ENCODE measurements around the gene RAB4A. TPM values are rescaled to one million over a fixed set of nuclear protein-coding genes. Genes with fewer than 3 reads are reported as not detected.

Gene RAB4A
- total RNA-seq, 6 donors from 2014 or later: 16.8 to 68.6 (median 42.4) TPM

GRCh38 chr1:229282295-229282823 is 11.4 kb downstream of the RAB4A start:
- 71 to 85% methylated on average over 1 of the region's 1 CpG for WGBS, 2 donors
- H3K36me3 ChIP-seq: no peaks in the 10 kb centered on the region
- no peak overlapping the region for H3K27ac ChIP-seq
- TF ChIP-seq CTCF (IDR thresholded peaks at IDR 0.05): no peak
- no peak for TF ChIP-seq POLR2A (IDR thresholded peaks at IDR 0.05)
- TF ChIP-seq POLR2AphosphoS5 (IDR thresholded peaks at IDR 0.05): no peak
- no peak for TF ChIP-seq EP300 (IDR thresholded peaks at IDR 0.05)
- H3K4me3 ChIP-seq: no peak overlapping the region
- H3K27me3 ChIP-seq: no peaks in the 10 kb centered on the region
- H3K4me1 ChIP-seq: peaks cover 4 to 8% (median 6%) of the 10 kb centered on the region in 4 donors
- DNase-seq (no peak), ATAC-seq (ENCODE audit: low FRiP score in 2 of 2) (no peak)
- H3K9me3 ChIP-seq: no peaks in the 10 kb centered on the region

- DNase-seq (no peak), ATAC-seq (ENCODE audit: low FRiP score in 2 of 2) (no peak)
- WGBS, 2 donors: 88 to 89% methylated on average over 3 of the region's 3 CpGs
- peaks cover 4 to 8% (median 6%) of the 10 kb centered on the region in 4 donors for H3K4me1 ChIP-seq
- H3K36me3 ChIP-seq: peaks cover 0 to 3% (median 0%) of the 10 kb centered on the region in 4 donors
- H3K27ac ChIP-seq: no peak overlapping the region
- H3K4me3 ChIP-seq: no peak overlapping the region
- no peaks in the 10 kb centered on the region for H3K27me3 ChIP-seq
- H3K9me3 ChIP-seq: no peaks in the 10 kb centered on the region
- TF ChIP-seq POLR2AphosphoS5 (IDR thresholded peaks at IDR 0.05) (no peak), POLR2A (IDR thresholded peaks at IDR 0.05) (no peak), CTCF (IDR thresholded peaks at IDR 0.05) (no peak), EP300 (IDR thresholded peaks at IDR 0.05) (no peak)
These were observed 12.3 kb downstream of the RAB4A start for GRCh38 chr1:229283183-229283611.

- H3K27me3 ChIP-seq: no peaks in the 10 kb centered on the region
- peaks cover 0 to 7% (median 3%) of the 10 kb centered on the region in 4 donors for H3K36me3 ChIP-seq
- no peak for DNase-seq
- no peaks in the 10 kb centered on the region for H3K9me3 ChIP-seq
- 95 to 96% methylated on average over 3 of the region's 3 CpGs for WGBS, 2 donors
- H3K4me3 ChIP-seq: no peak overlapping the region
- H3K27ac ChIP-seq: no peak overlapping the region
- TF ChIP-seq EP300 (IDR thresholded peaks at IDR 0.05): no peak
- no peak for ATAC-seq (ENCODE audit: low FRiP score in 2 of 2)
- H3K4me1 ChIP-seq: peaks cover 4 to 8% (median 6%) of the 10 kb centered on the region in 4 donors
These were observed 14.0 kb downstream of the RAB4A start for GRCh38 chr1:229284887-229285286.

- TF ChIP-seq CTCF (IDR thresholded peaks at IDR 0.05) (no peak), EP300 (IDR thresholded peaks at IDR 0.05) (no peak), POLR2AphosphoS5 (IDR thresholded peaks at IDR 0.05) (no peak), POLR2A (IDR thresholded peaks at IDR 0.05) (no peak)
- Histone ChIP-seq H3K27ac (no peak overlapping the region), H3K36me3 (peaks cover 0 to 11% (median 3%) of the 10 kb centered on the region in 4 donors), H3K27me3 (no peaks in the 10 kb centered on the region), H3K9me3 (no peaks in the 10 kb centered on the region), H3K4me1 (peaks cover 4 to 8% (median 4%) of the 10 kb centered on the region in 4 donors), H3K4me3 (no peak overlapping the region)
- WGBS, 2 donors: 80 to 91% methylated on average over 2 of the region's 2 CpGs
- DNase-seq (no peak), ATAC-seq (ENCODE audit: low FRiP score in 2 of 2) (no peak)
These were observed 14.5 kb downstream of the RAB4A start for GRCh38 chr1:229285440-229285839.

GRCh38 chr1:229286099-229286766 is 15.3 kb downstream of the RAB4A start:
- no peak overlapping the region for H3K4me3 ChIP-seq
- H3K27me3 ChIP-seq: no peaks in the 10 kb centered on the region
- peaks cover 0 to 19% (median 3%) of the 10 kb centered on the region in 4 donors for H3K36me3 ChIP-seq
- 69 to 73% methylated on average over 2 of the region's 2 CpGs for WGBS, 2 donors
- H3K4me1 ChIP-seq: peaks cover 0 to 8% (median 4%) of the 10 kb centered on the region in 4 donors
- H3K9me3 ChIP-seq: no peaks in the 10 kb centered on the region
- no peak for ATAC-seq (ENCODE audit: low FRiP score in 2 of 2)
- DNase-seq: no peak
- H3K27ac ChIP-seq: no peak overlapping the region
- no peak for TF ChIP-seq CTCF (IDR thresholded peaks at IDR 0.05)
- TF ChIP-seq EP300 (IDR thresholded peaks at IDR 0.05): no peak
- no peak for TF ChIP-seq POLR2AphosphoS5 (IDR thresholded peaks at IDR 0.05)
- TF ChIP-seq POLR2A (IDR thresholded peaks at IDR 0.05): no peak

Measured in upper lobe of left lung (tissue), 6 donors.